HG03442 (cell line): Measurements from ENCODE around the gene CTDP1.
"Not testable (repeated sequence)": the region's sequence is repeated elsewhere in the genome, so short reads cannot be mapped to it uniquely, and the experiment has no call there.

Source experiments
- ATAC-seq: cut with Tn5 transposase; IDR thresholded peaks from one replicate; pipeline ENCODE4 v1.9.1; 2021; ENCODE audit warnings: mild to moderate bottlenecking, moderate library complexity; ENCODE audit not compliant: unreplicated experiment

The CTDP1 gene

GRCh38 chr18:79697976-79698375, 18.4 kb downstream of the CTDP1 start:
- ATAC-seq, result no peak

- no peak for ATAC-seq
Measured at GRCh38 chr18:79698668-79699335, 19.2 kb downstream of the CTDP1 start.

GRCh38 chr18:79699653-79700052, 20.1 kb downstream of the CTDP1 start:
- ATAC-seq, result no peak

GRCh38 chr18:79702906-79703305, 23.3 kb downstream of the CTDP1 start:
- no peak for ATAC-seq

- ATAC-seq, result no peak
Measured at GRCh38 chr18:79704631-79705030, 25.0 kb downstream of the CTDP1 start.

GRCh38 chr18:79705272-79705671, 25.7 kb downstream of the CTDP1 start:
- no peak for ATAC-seq

GRCh38 chr18:79706006-79706405, 26.4 kb downstream of the CTDP1 start:
- ATAC-seq, result no peak

GRCh38 chr18:79706658-79707057, 27.1 kb downstream of the CTDP1 start:
- no peak for ATAC-seq

- no peak for ATAC-seq
Measured at GRCh38 chr18:79707239-79707638, 27.6 kb downstream of the CTDP1 start.

- ATAC-seq, result no peak
Measured at GRCh38 chr18:79707671-79708070, 28.1 kb downstream of the CTDP1 start.

- no peak for ATAC-seq
Measured at GRCh38 chr18:79708412-79708811, 28.8 kb downstream of the CTDP1 start.

GRCh38 chr18:79712206-79712857, 32.7 kb downstream of the CTDP1 start:
- ATAC-seq, result no peak

GRCh38 chr18:79713341-79713740, 33.7 kb downstream of the CTDP1 start:
- ATAC-seq, result no peak

- ATAC-seq, result no peak
Measured at GRCh38 chr18:79714531-79715240, 35.1 kb downstream of the CTDP1 start.

GRCh38 chr18:79715280-79715679, 35.7 kb downstream of the CTDP1 start:
- ATAC-seq, result no peak

GRCh38 chr18:79717059-79717458, 37.5 kb downstream of the CTDP1 start:
- no peak for ATAC-seq

GRCh38 chr18:79717555-79718074, 38.0 kb downstream of the CTDP1 start:
- ATAC-seq, result no peak

- ATAC-seq, result no peak
Measured at GRCh38 chr18:79718126-79718525, 38.5 kb downstream of the CTDP1 start.

GRCh38 chr18:79718878-79719477, 39.4 kb downstream of the CTDP1 start:
- no peak for ATAC-seq

GRCh38 chr18:79719478-79720358, 40.1 kb downstream of the CTDP1 start:
- ATAC-seq, result not testable (repeated sequence)
